ENCODE data around the gene TUB.

DNA sequence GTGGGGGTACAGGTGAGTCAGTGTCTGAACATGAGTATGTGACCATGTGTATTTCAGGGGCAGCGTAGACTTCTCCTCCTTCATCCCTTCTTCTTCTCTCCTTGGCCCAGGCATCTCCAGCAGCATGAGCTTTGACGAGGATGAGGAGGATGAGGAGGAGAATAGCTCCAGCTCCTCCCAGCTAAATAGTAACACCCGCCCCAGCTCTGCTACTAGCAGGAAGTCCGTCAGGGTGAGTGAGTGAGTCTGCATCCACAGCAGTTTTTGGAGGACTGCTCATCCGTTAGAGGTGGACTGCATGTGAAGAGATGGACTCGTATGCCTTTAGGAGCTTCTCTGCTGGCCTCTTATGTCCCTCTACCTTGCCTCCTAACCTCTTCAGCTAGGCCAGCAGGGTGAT is 15.6 kb downstream of the TUB start:
- TF ChIP-seq, protein P1, sequence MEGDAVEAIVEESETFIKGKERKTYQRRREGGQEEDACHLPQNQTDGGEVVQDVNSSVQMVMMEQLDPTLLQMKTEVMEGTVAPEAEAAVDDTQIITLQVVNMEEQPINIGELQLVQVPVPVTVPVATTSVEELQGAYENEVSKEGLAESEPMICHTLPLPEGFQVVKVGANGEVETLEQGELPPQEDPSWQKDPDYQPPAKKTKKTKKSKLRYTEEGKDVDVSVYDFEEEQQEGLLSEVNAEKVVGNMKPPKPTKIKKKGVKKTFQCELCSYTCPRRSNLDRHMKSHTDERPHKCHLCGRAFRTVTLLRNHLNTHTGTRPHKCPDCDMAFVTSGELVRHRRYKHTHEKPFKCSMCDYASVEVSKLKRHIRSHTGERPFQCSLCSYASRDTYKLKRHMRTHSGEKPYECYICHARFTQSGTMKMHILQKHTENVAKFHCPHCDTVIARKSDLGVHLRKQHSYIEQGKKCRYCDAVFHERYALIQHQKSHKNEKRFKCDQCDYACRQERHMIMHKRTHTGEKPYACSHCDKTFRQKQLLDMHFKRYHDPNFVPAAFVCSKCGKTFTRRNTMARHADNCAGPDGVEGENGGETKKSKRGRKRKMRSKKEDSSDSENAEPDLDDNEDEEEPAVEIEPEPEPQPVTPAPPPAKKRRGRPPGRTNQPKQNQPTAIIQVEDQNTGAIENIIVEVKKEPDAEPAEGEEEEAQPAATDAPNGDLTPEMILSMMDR (IDR thresholded peaks at IDR 0.05): no peak
- TF ChIP-seq POLR2A (IDR thresholded peaks at IDR 0.05) (no peak), POLR2AphosphoS5 (IDR thresholded peaks at IDR 0.05) (no peak)

Measured in prostate gland (tissue), 2 donors.